Fibroblast of the aortic adventitia (primary cell): ENCODE results near the gene FMNL2. TPM values are rescaled to one million over a fixed set of nuclear protein-coding genes. Genes with fewer than 3 reads are reported as not detected.

Experiments
- DNase-seq: peaks from one replicate; pipeline ENCODE4 v3.0.0-alpha.2; 2010; ENCODE audit warnings: low read depth
- H3K4me3 ChIP-seq: 2 replicates; pipeline ENCODE4 v1.5.1; 2011; ENCODE audit warnings: low read depth, mild to moderate bottlenecking, control low read depth, low read length, moderate library complexity
- CTCF ChIP-seq: IDR thresholded peaks from 2 replicates; pipeline ENCODE4 v1.5.1; 2011; ENCODE audit warnings: mild to moderate bottlenecking, low read length, control low read depth, inconsistent platforms; ENCODE audit not compliant: insufficient read depth
- total RNA-seq: library from RNA; depleted of rRNA; stranded (reverse); fragments of >200 nt; gene quantifications from 2 replicates; pipeline ENCODE4 v1.2.3, GENCODE V29; 2012; ENCODE audit warnings: low replicate concordance

Gene FMNL2
- total RNA-seq, 1 donor: 23.6 TPM

- no peak for DNase-seq
- H3K4me3 ChIP-seq: no peak overlapping the region
- TF ChIP-seq CTCF: no peak
These were observed 197.3 kb downstream of the FMNL2 start for GRCh38 chr2:152532241-152532640.

- no peak for TF ChIP-seq CTCF
- peak overlapping the region; percentile 6 for H3K4me3 ChIP-seq
- DNase-seq: peak; percentile 59
These were observed 199.6 kb downstream of the FMNL2 start for GRCh38 chr2:152534460-152535135.

- DNase-seq: no peak
- no peak for TF ChIP-seq CTCF
- no peak overlapping the region for H3K4me3 ChIP-seq
These were observed 202.2 kb downstream of the FMNL2 start for GRCh38 chr2:152537081-152537651.

GRCh38 chr2:152539424-152539823 lies 204.4 kb downstream of the FMNL2 start:
- no peak for DNase-seq

GRCh38 chr2:152541712-152542111 lies 206.7 kb downstream of the FMNL2 start:
- H3K4me3 ChIP-seq: no peak overlapping the region
- no peak for TF ChIP-seq CTCF

More at GRCh38 chr2:152539424-152539823, 204.4 kb downstream of the FMNL2 start:
- H3K4me3 ChIP-seq: no peak overlapping the region
- TF ChIP-seq CTCF: no peak

GRCh38 chr2:152542337-152542994 lies 207.5 kb downstream of the FMNL2 start:
- H3K4me3 ChIP-seq: no peak overlapping the region
- no peak for DNase-seq
- no peak for TF ChIP-seq CTCF

More at GRCh38 chr2:152541712-152542111, 206.7 kb downstream of the FMNL2 start:
- no peak for DNase-seq
